Aorta (tissue), 5 donors: ENCODE results near the gene ADAMTS13. TPM values are rescaled to one million over a fixed set of nuclear protein-coding genes. Genes with fewer than 3 reads are reported as not detected.
"Not testable (repeated sequence)": the region's sequence is repeated elsewhere in the genome, so short reads cannot be mapped to it uniquely, and the experiment has no call there.

Experiments
- ATAC-seq: fragments of 200-7000 bp; cut with Tn5 transposase; one replicate; pipeline ENCODE4 v1.9.1; 2022; ENCODE audit warnings: moderate library complexity; ENCODE audit not compliant: low FRiP score
- DNase-seq, 2 donors: peaks; one replicate each; pipeline ENCODE4 v3.0.0-alpha.2; 2020
- H3K27ac ChIP-seq, 2 donors: one replicate each; pipeline ENCODE4 v1.5.1; 2013; ENCODE audit warnings: low read length in 2 of 2, mild to moderate bottlenecking in 2 of 2, moderate library complexity in 2 of 2, control low read depth in 1 of 2, inconsistent platforms in 1 of 2, low read depth in 1 of 2
- H3K27me3 ChIP-seq, 2 donors: one replicate each; pipeline ENCODE4 v1.6.1; 2013; ENCODE audit warnings: control low read depth in 1 of 2, low read length in 1 of 2, mild to moderate bottlenecking in 1 of 2, moderate library complexity in 1 of 2; ENCODE audit not compliant: insufficient read depth in 2 of 2, control insufficient read depth in 1 of 2
- H3K36me3 ChIP-seq, 2 donors: one replicate each; pipeline ENCODE4 v1.6.1; 2013; ENCODE audit warnings: control low read depth in 1 of 2, low read length in 1 of 2, mild to moderate bottlenecking in 1 of 2; ENCODE audit not compliant: insufficient read depth in 2 of 2, control insufficient read depth in 1 of 2
- H3K4me1 ChIP-seq, 2 donors: one replicate each; pipeline ENCODE4 v1.6.1; 2013; ENCODE audit warnings: low read length in 2 of 2, control low read depth in 1 of 2, mild to moderate bottlenecking in 1 of 2, moderate library complexity in 1 of 2; ENCODE audit not compliant: insufficient read depth in 2 of 2, control insufficient read depth in 1 of 2
- H3K4me3 ChIP-seq, 2 donors: one replicate each; pipeline ENCODE4 v1.5.1; 2013; ENCODE audit warnings: low read length in 2 of 2, control low read depth in 1 of 2, mild to moderate bottlenecking in 1 of 2
- H3K9me3 ChIP-seq: one replicate; pipeline ENCODE4 v1.6.1; 2013; ENCODE audit warnings: mild to moderate bottlenecking, low read length; ENCODE audit not compliant: control insufficient read depth
- WGBS, 2 donors: extraction: QIAGEN DNeasy Blood & Tissue Kit; methylation state at CpG; one replicate each; pipeline ENCODE4 v1.1.7; 2013; 5-methylcytosine and 5-hydroxymethylcytosine counted together
- intact Hi-C, 2 donors: fragments of 100-400 bp; cut with DNase I; formaldehyde crosslinking; loops; one replicate each; pipeline versions ENCODE4 v1.14.2 to v1.15.0; 2022
- polyA plus RNA-seq, 2 donors: library from polyadenylated mRNA; stranded (reverse); fragments of 200-250 nt; gene quantifications; one replicate each; pipeline ENCODE4 v1.2.3, GENCODE V29; 2013
- total RNA-seq, 2 donors: library from RNA; stranded (reverse); fragmentation: NEBNext Ultra II Directional; extraction: Animal tissue kit (Norgen Biotek cat#: 25700); gene quantifications; one replicate each; pipeline ENCODE4 v1.2.1, GENCODE V29; 2021
- donor health status: healthy with polysubstance abuse.
- donor health status: Bipolar disorder and iron deficiency.
- donor health status: DM: no; HTN: no; CAD: no.
- donor health status: DM: no; HTN: no; CAD: no.
- donor health status: DM: yes; HTN: yes; CAD: no.

The ADAMTS13 gene
- total and polyA plus RNA-seq, 4 donors, result 1.3 to 11.9 (median 2.8) TPM

- ATAC-seq, H3K4me3 ChIP-seq, intact Hi-C loops, H3K9me3 ChIP-seq, H3K4me1 ChIP-seq, H3K27ac ChIP-seq, H3K36me3 ChIP-seq, DNase-seq, H3K27me3 ChIP-seq: not testable (repeated sequence)
- WGBS, 2 donors, result 96 to 97% methylated on average over 5 of the region's 5 CpGs
Observed at GRCh38 chr9:133451865-133452264, 29.7 kb downstream of the ADAMTS13 start.

GRCh38 chr9:133452562-133452961 is 30.4 kb downstream of the ADAMTS13 start:
- no peak overlapping the region for H3K4me3 ChIP-seq
- DNase-seq (no peak), ATAC-seq (no peak)
- no peaks in the 10 kb centered on the region for H3K27me3 ChIP-seq
- no peaks in the 10 kb centered on the region for H3K36me3 ChIP-seq
- intact Hi-C loops, result no loop called here
- H3K4me1 ChIP-seq, result no peaks in the 10 kb centered on the region
- no peak overlapping the region for H3K27ac ChIP-seq
- no peaks in the 10 kb centered on the region for H3K9me3 ChIP-seq
- WGBS, 2 donors, result 91 to 92% methylated on average over 7 of the region's 7 CpGs

GRCh38 chr9:133453651-133454050 is 31.5 kb downstream of the ADAMTS13 start:
- H3K27me3 ChIP-seq, result no peaks in the 10 kb centered on the region
- intact Hi-C loops, result no loop called here
- 82 to 83% methylated on average over 11 of the region's 11 CpGs for WGBS, 2 donors

GRCh38 chr9:133454325-133454724 is 32.2 kb downstream of the ADAMTS13 start:
- intact Hi-C loops, result no loop called here
- Histone ChIP-seq H3K4me3 (no peak overlapping the region), H3K9me3 (no peaks in the 10 kb centered on the region), H3K27me3 (no peaks in the 10 kb centered on the region), H3K27ac (no peak overlapping the region), H3K36me3 (no peaks in the 10 kb centered on the region), H3K4me1 (no peaks in the 10 kb centered on the region)
- ATAC-seq (no peak), DNase-seq (no peak)
- 89 to 92% methylated on average over 19 of the region's 19 CpGs for WGBS, 2 donors

More at GRCh38 chr9:133453651-133454050, 31.5 kb downstream of the ADAMTS13 start:
- H3K9me3 ChIP-seq, result no peaks in the 10 kb centered on the region
- ATAC-seq, result no peak
- H3K4me1 ChIP-seq, result no peaks in the 10 kb centered on the region
- no peaks in the 10 kb centered on the region for H3K36me3 ChIP-seq
- no peak overlapping the region for H3K27ac ChIP-seq
- no peak for DNase-seq
- H3K4me3 ChIP-seq, result no peak overlapping the region

DNA sequence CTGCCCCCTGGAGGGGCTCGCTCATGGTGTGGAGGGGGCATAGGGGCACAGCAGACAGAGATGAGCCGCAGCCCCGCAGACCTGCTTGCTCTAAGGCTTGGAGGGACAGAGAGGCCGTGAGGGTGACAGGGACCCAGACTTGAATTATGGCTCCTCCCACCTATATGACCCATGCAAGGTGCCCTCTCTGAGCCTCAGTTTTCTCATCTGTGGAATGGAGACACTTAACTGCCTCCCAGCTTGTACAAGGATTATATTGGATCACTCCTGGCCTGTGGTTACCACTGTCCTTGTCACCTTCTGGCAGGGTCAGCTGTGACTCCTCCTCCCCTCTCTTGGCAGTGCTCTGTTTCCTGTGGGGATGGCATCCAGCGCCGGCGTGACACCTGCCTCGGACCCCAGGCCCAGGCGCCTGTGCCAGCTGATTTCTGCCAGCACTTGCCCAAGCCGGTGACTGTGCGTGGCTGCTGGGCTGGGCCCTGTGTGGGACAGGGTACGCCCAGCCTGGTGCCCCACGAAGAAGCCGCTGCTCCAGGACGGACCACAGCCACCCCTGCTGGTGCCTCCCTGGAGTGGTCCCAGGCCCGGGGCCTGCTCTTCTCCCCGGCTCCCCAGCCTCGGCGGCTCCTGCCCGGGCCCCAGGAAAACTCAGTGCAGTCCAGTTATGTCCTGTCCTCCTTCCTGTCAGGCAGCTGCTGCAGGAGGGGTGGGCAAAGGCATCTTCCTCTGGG is 32.9 kb downstream of the ADAMTS13 start:
- Histone ChIP-seq H3K27me3 (no peaks in the 10 kb centered on the region), H3K4me1 (no peaks in the 10 kb centered on the region), H3K4me3 (no peak overlapping the region), H3K36me3 (no peaks in the 10 kb centered on the region), H3K9me3 (no peaks in the 10 kb centered on the region), H3K27ac (no peak overlapping the region)
- no peak for DNase-seq
- 94% methylated on average over 20 of the region's 20 CpGs for WGBS, 2 donors
- intact Hi-C loops, result loop anchor here in 1 of 2 donors (5.0 kb wide), 2 partner anchors 38 to 78 kb away; partner anchors contain the start of genes REXO4, STKLD1 and SURF4
- no peak for ATAC-seq

DNA sequence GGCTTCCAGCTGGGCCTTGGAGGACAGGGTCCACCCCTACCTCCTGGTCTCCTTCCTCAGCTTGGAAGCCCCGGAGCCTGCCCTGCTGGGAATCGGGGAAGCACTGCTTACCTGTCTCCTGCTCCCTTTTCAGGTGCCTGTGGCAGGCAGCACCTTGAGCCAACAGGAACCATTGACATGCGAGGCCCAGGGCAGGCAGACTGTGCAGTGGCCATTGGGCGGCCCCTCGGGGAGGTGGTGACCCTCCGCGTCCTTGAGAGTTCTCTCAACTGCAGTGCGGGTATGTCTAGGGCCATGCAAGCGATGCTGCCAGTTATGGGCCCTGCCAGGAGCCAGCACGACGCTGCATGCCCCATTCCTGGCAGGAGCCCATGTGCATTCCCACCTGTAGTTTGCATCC is 33.8 kb downstream of the ADAMTS13 start:
- ATAC-seq (no peak), DNase-seq (no peak)
- Histone ChIP-seq H3K4me1 (no peaks in the 10 kb centered on the region), H3K9me3 (no peaks in the 10 kb centered on the region), H3K4me3 (no peak overlapping the region), H3K27me3 (no peaks in the 10 kb centered on the region), H3K36me3 (no peaks in the 10 kb centered on the region), H3K27ac (no peak overlapping the region)
- intact Hi-C loops, result loop anchor here in 1 of 2 donors (5.0 kb wide), 2 partner anchors 39 to 79 kb away; partner anchors contain the start of genes REXO4, STKLD1 and SURF4
- 94 to 95% methylated on average over 11 of the region's 11 CpGs for WGBS, 2 donors

GRCh38 chr9:133456409-133456808 is 34.2 kb downstream of the ADAMTS13 start:
- no peak for DNase-seq
- Histone ChIP-seq H3K9me3 (no peaks in the 10 kb centered on the region), H3K36me3 (no peaks in the 10 kb centered on the region), H3K27ac (no peak overlapping the region), H3K27me3 (no peaks in the 10 kb centered on the region), H3K4me3 (no peak overlapping the region), H3K4me1 (no peaks in the 10 kb centered on the region)
- 94 to 96% methylated on average over 9 of the region's 9 CpGs for WGBS, 2 donors
- no peak for ATAC-seq
- intact Hi-C loops, result loop anchor here in 1 of 2 donors (5.0 kb wide), 2 partner anchors 39 to 79 kb away; partner anchors contain the start of genes REXO4, STKLD1 and SURF4

DNA sequence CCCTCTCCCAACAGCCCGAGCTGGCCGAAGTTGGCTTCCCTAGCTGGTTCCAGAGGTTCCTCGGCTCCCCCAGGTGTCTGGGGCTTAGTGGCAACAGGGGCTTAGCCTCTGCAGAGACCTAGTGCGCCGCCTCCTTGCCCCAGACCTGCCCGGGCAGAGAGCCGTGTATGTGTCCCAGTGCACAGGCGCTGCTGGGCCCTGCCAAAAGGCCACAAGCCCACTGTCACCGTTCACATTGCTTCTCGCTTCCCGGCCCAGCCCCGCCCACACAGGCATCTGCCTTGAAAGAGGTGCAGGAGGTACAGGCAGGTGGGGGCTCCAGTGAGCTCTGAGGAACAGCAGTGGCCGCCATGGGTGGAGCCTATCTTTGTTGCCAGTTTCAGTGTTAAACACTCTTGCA is 35.1 kb downstream of the ADAMTS13 start:
- Histone ChIP-seq H3K9me3 (no peaks in the 10 kb centered on the region), H3K36me3 (no peaks in the 10 kb centered on the region), H3K27ac (no peak overlapping the region), H3K27me3 (no peaks in the 10 kb centered on the region), H3K4me3 (no peak overlapping the region), H3K4me1 (no peaks in the 10 kb centered on the region)
- ATAC-seq (no peak), DNase-seq (no peak)
- intact Hi-C loops, result loop anchor here in 1 of 2 donors (5.0 kb wide), 2 partner anchors 40 to 80 kb away; partner anchors contain the start of genes REXO4, STKLD1 and SURF4
- 92% methylated on average over 13 of the region's 13 CpGs for WGBS, 2 donors

- Histone ChIP-seq H3K4me1 (no peaks in the 10 kb centered on the region), H3K9me3 (no peaks in the 10 kb centered on the region), H3K4me3 (no peak overlapping the region), H3K27ac (no peak overlapping the region), H3K36me3 (no peaks in the 10 kb centered on the region), H3K27me3 (no peaks in the 10 kb centered on the region)
- 96 to 98% methylated on average over 11 of the region's 11 CpGs for WGBS, 2 donors
- ATAC-seq, result no peak
- no peak for DNase-seq
- intact Hi-C loops, result loop anchor here in 1 of 2 donors (5.0 kb wide), 2 partner anchors 40 to 80 kb away; partner anchors contain the start of genes REXO4, STKLD1 and SURF4
Observed at GRCh38 chr9:133457748-133458147, 35.6 kb downstream of the ADAMTS13 start.
